Measurements from ENCODE around the gene MED13L.

- no peak for TF ChIP-seq CTCF (IDR thresholded peaks at IDR 0.05; ENCODE audit: insufficient read depth, low read length, poor library complexity, severe bottlenecking)
- TF ChIP-seq EZH2phosphoT487 (conservative IDR thresholded peaks at IDR 0.05; ENCODE audit: low read length) = no peak
Observed at GRCh38 chr12:116138364-116138763, 139.1 kb downstream of the MED13L start.

Data from SU-DHL-6 (cell line).